ENCODE results near the gene SLC35C1.

- TF ChIP-seq, protein P1, sequence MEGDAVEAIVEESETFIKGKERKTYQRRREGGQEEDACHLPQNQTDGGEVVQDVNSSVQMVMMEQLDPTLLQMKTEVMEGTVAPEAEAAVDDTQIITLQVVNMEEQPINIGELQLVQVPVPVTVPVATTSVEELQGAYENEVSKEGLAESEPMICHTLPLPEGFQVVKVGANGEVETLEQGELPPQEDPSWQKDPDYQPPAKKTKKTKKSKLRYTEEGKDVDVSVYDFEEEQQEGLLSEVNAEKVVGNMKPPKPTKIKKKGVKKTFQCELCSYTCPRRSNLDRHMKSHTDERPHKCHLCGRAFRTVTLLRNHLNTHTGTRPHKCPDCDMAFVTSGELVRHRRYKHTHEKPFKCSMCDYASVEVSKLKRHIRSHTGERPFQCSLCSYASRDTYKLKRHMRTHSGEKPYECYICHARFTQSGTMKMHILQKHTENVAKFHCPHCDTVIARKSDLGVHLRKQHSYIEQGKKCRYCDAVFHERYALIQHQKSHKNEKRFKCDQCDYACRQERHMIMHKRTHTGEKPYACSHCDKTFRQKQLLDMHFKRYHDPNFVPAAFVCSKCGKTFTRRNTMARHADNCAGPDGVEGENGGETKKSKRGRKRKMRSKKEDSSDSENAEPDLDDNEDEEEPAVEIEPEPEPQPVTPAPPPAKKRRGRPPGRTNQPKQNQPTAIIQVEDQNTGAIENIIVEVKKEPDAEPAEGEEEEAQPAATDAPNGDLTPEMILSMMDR (conservative IDR thresholded peaks at IDR 0.05; ENCODE audit: low read length), result no peak
- no peak for TF ChIP-seq EZH2phosphoT487 (IDR thresholded peaks at IDR 0.05; ENCODE audit: borderline replicate concordance)
Observed at GRCh38 chr11:45788887-45789286, 16.1 kb upstream of the SLC35C1 start.

Measured in Loucy (cell line).